GM18507 (cell line): ENCODE data around the gene S100B.

ENCODE experiments used
- DNase-seq: peaks from one replicate; pipeline ENCODE4 v3.0.0; 2011; ENCODE audit warnings: low read depth; ENCODE audit not compliant: insufficient read length; ENCODE audit errors: extremely low spot score
- FAIRE-seq: peaks from 2 replicates; lab custom pipeline; 2011; peaks lifted over from hg19 to GRCh38; lab: Jason Lieb, UNC

Gene S100B

GRCh38 chr21:46567348-46567747, 37.5 kb downstream of the S100B start:
- FAIRE-seq (no peak), DNase-seq (no peak)

GRCh38 chr21:46564391-46564790, 40.5 kb downstream of the S100B start:
- no peak for FAIRE-seq

GRCh38 chr21:46562964-46563607, 41.8 kb downstream of the S100B start:
- FAIRE-seq, result no peak
- DNase-seq, result no peak

More at GRCh38 chr21:46564391-46564790, 40.5 kb downstream of the S100B start:
- no peak for DNase-seq

- FAIRE-seq, result no peak
- no peak for DNase-seq
These were observed 42.4 kb downstream of the S100B start for GRCh38 chr21:46562472-46562871.

- DNase-seq (no peak), FAIRE-seq (no peak)
These were observed 43.3 kb downstream of the S100B start for GRCh38 chr21:46561445-46562090.

- DNase-seq (no peak), FAIRE-seq (no peak)
These were observed 44.1 kb downstream of the S100B start for GRCh38 chr21:46560568-46561444.

- DNase-seq (peak; percentile 25), FAIRE-seq (peak; percentile 67)
These were observed 45.4 kb downstream of the S100B start for GRCh38 chr21:46559291-46559983.

- DNase-seq (no peak), FAIRE-seq (no peak)
These were observed 46.9 kb downstream of the S100B start for GRCh38 chr21:46557919-46558392.

- DNase-seq (no peak), FAIRE-seq (no peak)
These were observed 47.4 kb downstream of the S100B start for GRCh38 chr21:46557469-46557868.

- FAIRE-seq (no peak), DNase-seq (no peak)
These were observed 48.1 kb downstream of the S100B start for GRCh38 chr21:46556802-46557201.

- FAIRE-seq (no peak), DNase-seq (no peak)
These were observed 49.2 kb downstream of the S100B start for GRCh38 chr21:46555678-46556077.

- DNase-seq, result no peak
- FAIRE-seq, result no peak
These were observed 49.7 kb downstream of the S100B start for GRCh38 chr21:46555225-46555617.

- FAIRE-seq, result no peak
- no peak for DNase-seq
These were observed 50.3 kb downstream of the S100B start for GRCh38 chr21:46554431-46555224.

- DNase-seq (no peak), FAIRE-seq (no peak)
These were observed 50.9 kb downstream of the S100B start for GRCh38 chr21:46553993-46554392.

GRCh38 chr21:46552865-46553379, 52.0 kb downstream of the S100B start:
- FAIRE-seq, result no peak
- no peak for DNase-seq

GRCh38 chr21:46552274-46552673, 52.6 kb downstream of the S100B start:
- DNase-seq (no peak), FAIRE-seq (no peak)

- FAIRE-seq, result no peak
These were observed 53.1 kb downstream of the S100B start for GRCh38 chr21:46551636-46552241.

More at GRCh38 chr21:46551636-46552241, 53.1 kb downstream of the S100B start:
- DNase-seq, result no peak
